H9 (cell line): Measurements from ENCODE around the gene DALRD3. TPM values are rescaled to one million over a fixed set of nuclear protein-coding genes. Genes with fewer than 3 reads are reported as not detected.

Experiments
- DNase-seq: peaks from one replicate; pipeline ENCODE4 v3.0.0-alpha.2; 2017
- H2AFZ ChIP-seq: one replicate; pipeline ENCODE4 v1.6.1; 2013; ENCODE audit warnings: mild to moderate bottlenecking, low read length, control low read depth, moderate library complexity
- H2AK5ac ChIP-seq: 2 replicates; pipeline ENCODE4 v1.6.1; 2013; ENCODE audit warnings: low read length, control low read depth, mixed read lengths; ENCODE audit not compliant: insufficient read length
- H2BK120ac ChIP-seq: one replicate; pipeline ENCODE4 v1.6.1; 2013; ENCODE audit warnings: low read depth, mild to moderate bottlenecking, low read length, control low read depth, inconsistent platforms; ENCODE audit not compliant: poor library complexity, severe bottlenecking
- H2BK12ac ChIP-seq: 2 replicates; pipeline ENCODE4 v1.6.1; 2013; ENCODE audit warnings: low read length, control low read depth, mixed read lengths, low read depth; ENCODE audit not compliant: insufficient read length
- H2BK15ac ChIP-seq: 2 replicates; pipeline ENCODE4 v1.6.1; 2013; ENCODE audit warnings: low read depth, low read length, control low read depth
- H2BK20ac ChIP-seq: one replicate; pipeline ENCODE4 v1.6.1; 2013; ENCODE audit warnings: low read depth, mild to moderate bottlenecking, low read length, control low read depth, inconsistent platforms; ENCODE audit not compliant: poor library complexity, severe bottlenecking
- H2BK5ac ChIP-seq: 2 replicates; pipeline ENCODE4 v1.6.1; 2013; ENCODE audit warnings: low read length, control low read depth, mixed read lengths; ENCODE audit not compliant: insufficient read length
- H3K14ac ChIP-seq: 2 replicates; pipeline ENCODE4 v1.6.1; 2013; ENCODE audit warnings: low read length, control low read depth; ENCODE audit not compliant: insufficient read depth
- H3K18ac ChIP-seq: 2 replicates; pipeline ENCODE4 v1.6.1; 2013; ENCODE audit warnings: low read depth, mild to moderate bottlenecking, mixed read lengths, low read length, control low read depth; ENCODE audit not compliant: insufficient read length
- H3K23ac ChIP-seq: 2 replicates; pipeline ENCODE4 v1.6.1; 2013; ENCODE audit warnings: low read length, control low read depth, mixed read lengths, low read depth; ENCODE audit not compliant: insufficient read length
- H3K23me2 ChIP-seq: 2 replicates; pipeline ENCODE4 v1.6.1; 2013; ENCODE audit warnings: low read depth, mild to moderate bottlenecking, mixed read lengths, low read length, control low read depth; ENCODE audit not compliant: insufficient read length, poor library complexity, severe bottlenecking
- H3K27ac ChIP-seq: 2 replicates; pipeline ENCODE4 v1.5.1; 2013; ENCODE audit warnings: low read length, control low read depth, mixed read lengths, low read depth; ENCODE audit not compliant: insufficient read length
- H3K27me3 ChIP-seq: 2 replicates; pipeline ENCODE4 v1.6.1; 2013; ENCODE audit warnings: low read length, control low read depth, inconsistent platforms; ENCODE audit not compliant: insufficient read depth
- H3K4ac ChIP-seq: 2 replicates; pipeline ENCODE4 v1.6.1; 2013; ENCODE audit warnings: low read depth, mild to moderate bottlenecking, control low read depth, inconsistent platforms, low read length, moderate library complexity
- H3K4me1 ChIP-seq: 2 replicates; pipeline ENCODE4 v1.6.1; 2013; ENCODE audit warnings: low read length, control low read depth, inconsistent platforms; ENCODE audit not compliant: insufficient read depth
- H3K4me2 ChIP-seq: 2 replicates; pipeline ENCODE4 v1.6.1; 2013; ENCODE audit warnings: low read length, control low read depth, mixed read lengths; ENCODE audit not compliant: insufficient read length, insufficient read depth
- H3K56ac ChIP-seq: 2 replicates; pipeline ENCODE4 v1.6.1; 2013; ENCODE audit warnings: low read depth, mild to moderate bottlenecking, mixed read lengths, low read length, control low read depth; ENCODE audit not compliant: insufficient read length
- H3K79me1 ChIP-seq: 2 replicates; pipeline ENCODE4 v1.6.1; 2013; ENCODE audit warnings: low read depth, mild to moderate bottlenecking, moderate library complexity, low read length, control low read depth, inconsistent platforms; ENCODE audit not compliant: insufficient read depth, poor library complexity, severe bottlenecking
- H3K79me2 ChIP-seq: 2 replicates; pipeline ENCODE4 v1.6.1; 2013; ENCODE audit warnings: low read length, control low read depth, inconsistent platforms; ENCODE audit not compliant: insufficient read depth
- H3K9ac ChIP-seq: 2 replicates; pipeline ENCODE4 v1.6.1; 2013; ENCODE audit warnings: low read length, control low read depth, mixed read lengths; ENCODE audit not compliant: insufficient read length; ENCODE audit errors: extremely low read depth
- H3K9me3 ChIP-seq: one replicate; pipeline ENCODE4 v1.6.1; 2013; ENCODE audit warnings: low read depth, low read length, inconsistent platforms; ENCODE audit not compliant: control insufficient read depth
- H3T11ph ChIP-seq: one replicate; pipeline ENCODE4 v1.6.1; 2013; ENCODE audit warnings: mild to moderate bottlenecking, low read length, control low read depth, inconsistent platforms
- H4K20me1 ChIP-seq: one replicate; pipeline ENCODE4 v1.6.1; 2013; ENCODE audit not compliant: control insufficient read depth, insufficient read length, insufficient read depth
- H4K5ac ChIP-seq: 2 replicates; pipeline ENCODE4 v1.6.1; 2013; ENCODE audit warnings: low read depth, mild to moderate bottlenecking, mixed read lengths, low read length, control low read depth; ENCODE audit not compliant: insufficient read length
- H4K8ac ChIP-seq: replicated peaks from 2 replicates; pipeline ENCODE4 v1.6.1; 2013; ENCODE audit warnings: low read length, control low read depth, mixed read lengths, low read depth; ENCODE audit not compliant: insufficient read length
- H4K91ac ChIP-seq: 2 replicates; pipeline ENCODE4 v1.6.1; 2013; ENCODE audit warnings: low read depth, mild to moderate bottlenecking, moderate library complexity, mixed read lengths, low read length, control low read depth; ENCODE audit not compliant: insufficient read length
- H3K27ac Mint-ChIP-seq, 3 experiments: 2 replicates in 2 of 3; 3 replicates in 1 of 3; pipeline ENCODE4 v1.8.0; 2020 to 2021; ENCODE audit warnings: mixed read lengths in 3 of 3, mild to moderate bottlenecking in 1 of 3, moderate library complexity in 1 of 3
- H3K27me3 Mint-ChIP-seq: 2 replicates; pipeline ENCODE4 v1.8.0; 2021; ENCODE audit warnings: low read depth, mild to moderate bottlenecking, moderate library complexity, mixed read lengths
- H3K36me3 Mint-ChIP-seq, 3 experiments: 2 replicates in 2 of 3; 3 replicates in 1 of 3; pipeline ENCODE4 v1.8.0; 2020 to 2021; ENCODE audit warnings: low read depth in 3 of 3, mixed read lengths in 3 of 3; ENCODE audit not compliant: insufficient read depth in 1 of 3
- H3K4me1 Mint-ChIP-seq, 2 experiments: 2 replicates each; pipeline ENCODE4 v1.8.0; 2020; ENCODE audit warnings: mixed read lengths in 2 of 2
- H3K4me3 Mint-ChIP-seq, 2 experiments: 2 replicates in 1 of 2; 3 replicates in 1 of 2; pipeline ENCODE4 v1.8.0; 2020 to 2021; ENCODE audit warnings: mild to moderate bottlenecking in 2 of 2, mixed read lengths in 2 of 2, moderate library complexity in 1 of 2
- H3K9me3 Mint-ChIP-seq, 2 experiments: 2 replicates in 1 of 2; 3 replicates in 1 of 2; pipeline ENCODE4 v1.8.0; 2020; ENCODE audit warnings: mild to moderate bottlenecking in 2 of 2, mixed read lengths in 2 of 2, moderate library complexity in 1 of 2
- WGBS: extraction: QIAGEN DNeasy Blood & Tissue Kit; methylation state at CpG from one replicate; pipeline ENCODE4 v1.1.7; 2013; ENCODE audit warnings: missing lambda C conversion rate, low lambda C conversion rate, mixed read lengths; ENCODE audit not compliant: insufficient read length; ENCODE audit errors: extremely low coverage; 5-methylcytosine and 5-hydroxymethylcytosine counted together
- total RNA-seq: library from RNA; stranded (reverse); gene quantifications from 2 replicates; pipeline ENCODE4 v1.2.1, GENCODE V29; 2021
- TF ChIP-seq, protein P1 (sequence below): fragments of 200-600 bp; sonication (generic); conservative IDR thresholded peaks from 3 replicates; pipeline ENCODE4 v1.8.0; 2021; ENCODE audit warnings: antibody characterized with exemption, mild to moderate bottlenecking

DALRD3 gene
- total RNA-seq, 1 experiment from 2014 or later: 32.3 TPM

DNA sequence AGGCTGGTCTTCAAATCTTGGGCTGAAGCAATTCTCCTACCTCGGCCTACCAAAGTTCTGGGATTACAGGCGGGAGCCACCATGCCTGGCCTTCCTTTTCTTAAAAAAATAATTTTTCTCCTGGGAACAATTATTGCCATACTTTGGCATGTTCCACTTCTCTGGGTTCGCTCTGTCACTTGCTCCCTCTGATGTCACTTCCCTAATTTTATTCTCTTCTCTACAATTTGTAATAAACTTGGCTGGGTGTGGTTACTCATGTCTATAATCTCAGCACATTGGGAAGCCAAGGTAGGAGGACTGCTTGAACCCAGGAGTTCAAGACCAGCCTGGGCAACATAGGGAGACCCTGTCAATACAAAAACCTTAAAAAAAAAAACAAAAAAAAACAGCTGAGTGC lies 16.9 kb upstream of the DALRD3 start:
- Histone ChIP-seq H4K8ac (no peak overlapping the region), H2BK5ac (no peak overlapping the region), H3K27ac (no peak overlapping the region), H3K9me3 (no peaks in the 10 kb centered on the region), H3K79me2 (no peaks in the 10 kb centered on the region), H2AK5ac (no peak overlapping the region), H4K91ac (no peak overlapping the region), H4K5ac (no peak overlapping the region), H3K23ac (no peak overlapping the region), H4K20me1 (no peaks in the 10 kb centered on the region), H2BK12ac (no peak overlapping the region), H2BK120ac (no peak overlapping the region), H3K18ac (no peak overlapping the region), H3K4ac (no peak overlapping the region), H3K14ac (no peak overlapping the region), H3K56ac (no peak overlapping the region), H2BK20ac (no peak overlapping the region), H2AFZ (no peak overlapping the region), H3K4me2 (no peak overlapping the region), H3K9ac (no peak overlapping the region), H2BK15ac (no peak overlapping the region), H3K23me2 (no peaks in the 10 kb centered on the region), H3T11ph (no peak overlapping the region), H3K27me3 (no peaks in the 10 kb centered on the region), H3K4me1 (no peaks in the 10 kb centered on the region; the same call in 1 of the 2 replicates), H3K79me1 (no peaks in the 10 kb centered on the region)
- H3K27me3 Mint-ChIP-seq: no peaks in the 10 kb centered on the region
- no peak for DNase-seq
- no peaks in the 10 kb centered on the region for H3K9me3 Mint-ChIP-seq
- no CpG with 5 or more reads among the region's 3 CpGs for WGBS
- TF ChIP-seq, protein P1, sequence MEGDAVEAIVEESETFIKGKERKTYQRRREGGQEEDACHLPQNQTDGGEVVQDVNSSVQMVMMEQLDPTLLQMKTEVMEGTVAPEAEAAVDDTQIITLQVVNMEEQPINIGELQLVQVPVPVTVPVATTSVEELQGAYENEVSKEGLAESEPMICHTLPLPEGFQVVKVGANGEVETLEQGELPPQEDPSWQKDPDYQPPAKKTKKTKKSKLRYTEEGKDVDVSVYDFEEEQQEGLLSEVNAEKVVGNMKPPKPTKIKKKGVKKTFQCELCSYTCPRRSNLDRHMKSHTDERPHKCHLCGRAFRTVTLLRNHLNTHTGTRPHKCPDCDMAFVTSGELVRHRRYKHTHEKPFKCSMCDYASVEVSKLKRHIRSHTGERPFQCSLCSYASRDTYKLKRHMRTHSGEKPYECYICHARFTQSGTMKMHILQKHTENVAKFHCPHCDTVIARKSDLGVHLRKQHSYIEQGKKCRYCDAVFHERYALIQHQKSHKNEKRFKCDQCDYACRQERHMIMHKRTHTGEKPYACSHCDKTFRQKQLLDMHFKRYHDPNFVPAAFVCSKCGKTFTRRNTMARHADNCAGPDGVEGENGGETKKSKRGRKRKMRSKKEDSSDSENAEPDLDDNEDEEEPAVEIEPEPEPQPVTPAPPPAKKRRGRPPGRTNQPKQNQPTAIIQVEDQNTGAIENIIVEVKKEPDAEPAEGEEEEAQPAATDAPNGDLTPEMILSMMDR: no peak
- H3K27ac Mint-ChIP-seq: no peak overlapping the region; a peak in 1 of 7 replicates
- H3K4me1 Mint-ChIP-seq: no peaks in the 10 kb centered on the region
- H3K36me3 Mint-ChIP-seq: peaks cover 23 to 76% (median 56%) of the 10 kb centered on the region in 3 experiments; a peak in 6 of 7 replicates
- H3K4me3 Mint-ChIP-seq: no peak overlapping the region
